Midbrain (tissue), 1 donor: ENCODE data around the gene RWDD4.

ENCODE experiments used
- DNase-seq: peaks from one replicate; lab custom pipeline; 2025; lab: John Stamatoyannopoulos, UW

The RWDD4 gene

DNA sequence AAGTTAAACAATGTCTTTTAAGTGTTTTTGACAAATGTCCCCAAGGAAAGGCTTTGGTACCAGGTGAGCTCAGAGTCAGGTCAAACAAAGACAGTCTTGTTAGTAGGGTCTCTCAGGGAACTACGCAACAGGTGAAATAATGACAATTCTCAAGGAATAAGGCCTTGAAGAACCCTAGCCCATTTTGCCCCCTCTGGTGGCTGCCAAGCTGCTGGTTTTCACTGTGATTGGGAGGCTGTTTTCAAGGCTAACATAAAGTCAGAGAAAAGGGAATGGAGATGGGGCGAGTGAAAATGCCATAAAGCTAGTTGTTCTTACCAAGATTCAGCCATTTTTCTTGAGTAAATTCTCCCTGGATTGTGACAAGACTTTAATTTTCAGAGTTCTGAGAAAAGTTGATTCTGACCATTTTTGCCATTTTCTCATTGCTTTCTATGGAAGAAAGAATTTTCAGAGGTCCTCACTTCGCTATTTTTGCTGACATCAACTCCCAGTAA is 58.7 kb downstream of the RWDD4 start:
- no peak for DNase-seq

DNA sequence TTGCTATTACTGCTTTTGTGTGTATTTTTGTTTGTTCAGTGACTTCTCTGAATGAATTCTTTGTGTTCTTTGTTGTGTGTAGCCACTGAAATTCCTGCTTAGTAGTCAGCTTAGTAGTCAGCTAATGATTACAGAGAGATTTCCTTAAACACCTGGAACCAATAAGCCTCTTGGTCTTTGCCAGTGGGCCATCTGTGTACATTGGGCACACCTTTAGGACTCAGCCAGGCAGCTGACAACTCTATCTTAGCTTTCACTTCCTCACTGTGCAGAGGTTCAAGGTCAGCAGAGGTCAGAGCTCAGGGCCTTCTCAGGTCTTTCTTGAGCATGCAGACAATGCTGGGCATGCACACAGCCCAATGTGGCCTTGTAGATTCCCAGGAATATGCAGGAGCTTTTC is 59.3 kb downstream of the RWDD4 start:
- no peak for DNase-seq

DNA sequence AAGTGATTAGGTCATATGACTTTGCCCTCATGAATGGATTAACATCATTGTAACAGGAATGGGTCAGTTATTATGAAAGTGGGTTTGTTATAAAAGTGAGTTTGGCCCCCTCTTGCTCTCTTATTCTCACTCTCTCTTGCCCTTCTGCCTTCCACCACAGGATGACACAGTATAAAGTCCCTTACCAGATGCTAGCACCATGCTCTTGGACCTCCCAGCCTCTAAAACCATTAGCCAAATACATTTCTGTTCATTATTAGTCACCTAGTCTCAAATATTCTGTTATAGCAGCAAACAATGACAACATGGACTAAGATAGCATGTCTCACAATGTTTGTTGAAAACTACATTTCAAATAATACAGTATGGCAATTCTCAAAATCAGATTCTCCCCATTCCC is 59.7 kb downstream of the RWDD4 start:
- DNase-seq = no peak

DNA sequence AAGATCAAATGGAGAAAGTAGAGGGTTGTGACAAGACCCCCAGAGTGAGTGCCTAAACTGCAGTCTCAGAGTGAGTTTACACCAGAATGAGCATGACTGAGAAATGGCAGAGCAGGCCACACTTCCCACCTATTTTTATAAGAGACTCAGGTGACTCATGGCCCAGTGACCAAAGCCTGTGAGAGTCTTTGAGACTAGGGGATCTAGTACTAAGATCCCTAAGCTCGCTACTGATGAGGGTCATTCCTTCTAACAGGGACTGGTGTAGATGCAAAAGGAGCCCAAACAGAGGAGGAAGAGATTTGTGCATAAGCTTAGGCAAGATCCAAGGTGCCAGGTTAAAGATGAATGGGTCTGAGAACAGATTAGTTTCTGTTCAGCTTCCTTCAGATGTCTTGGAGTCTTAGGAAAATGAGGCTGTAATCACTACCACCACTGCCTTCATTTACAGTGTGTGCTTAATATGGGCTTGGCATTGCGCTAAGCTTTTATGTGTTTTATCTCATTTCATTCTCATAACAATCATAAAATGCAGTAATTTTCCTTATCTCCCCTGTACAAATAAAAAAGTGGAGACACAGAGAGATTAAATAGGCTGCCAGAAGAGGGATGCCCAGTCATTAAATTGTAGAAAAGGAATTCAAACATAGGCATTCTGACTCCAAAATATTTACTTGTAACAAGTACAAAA is 62.8 kb downstream of the RWDD4 start:
- DNase-seq = no peak

DNA sequence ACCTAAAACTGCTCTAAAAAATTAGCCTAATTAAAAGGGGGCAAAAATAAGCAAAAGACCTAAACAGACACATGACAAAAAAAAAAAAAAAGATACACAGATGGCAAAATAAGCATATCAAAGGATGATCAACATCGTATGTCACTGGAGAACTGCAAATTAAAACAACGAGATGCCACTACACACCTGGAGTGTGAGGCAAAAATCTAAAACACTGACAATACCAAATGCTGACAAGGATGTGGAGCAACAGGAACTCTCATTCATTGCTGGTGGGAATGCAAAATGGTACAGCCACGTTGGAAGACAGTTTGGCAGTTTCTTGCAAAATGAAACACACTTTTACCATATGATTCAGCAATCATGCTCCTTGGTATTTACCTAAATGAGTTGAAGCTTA is 64.2 kb downstream of the RWDD4 start:
- no peak for DNase-seq

DNA sequence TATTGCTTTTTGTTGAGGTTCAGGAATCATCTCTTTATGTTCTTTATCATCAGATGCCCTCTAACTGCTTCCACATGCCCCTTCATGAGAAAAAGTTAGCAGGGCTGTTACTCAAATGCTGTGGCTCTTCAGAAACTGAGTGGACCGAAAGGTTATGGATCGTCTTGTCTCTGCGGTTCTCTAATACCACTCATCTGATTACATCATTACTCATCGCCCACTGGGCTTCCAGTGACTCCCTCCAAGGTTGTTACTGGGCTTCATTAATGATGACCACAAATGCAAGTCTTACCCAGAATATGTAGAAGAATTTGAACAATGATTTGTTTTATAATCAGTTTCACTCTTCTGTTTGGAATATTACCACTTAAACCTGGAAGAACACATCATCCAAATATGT is 67.7 kb downstream of the RWDD4 start:
- no peak for DNase-seq
